T-helper 9 cell (primary cell): Measurements from ENCODE around the gene SZRD1.

Experiments
- DNase-seq: peaks from one replicate; pipeline ENCODE4 v3.0.0-alpha.2; 2020

Gene SZRD1

GRCh38 chr1:16441282-16441665, 74.2 kb downstream of the SZRD1 start:
- no peak for DNase-seq

- DNase-seq: no peak
These were observed 75.2 kb downstream of the SZRD1 start for GRCh38 chr1:16442265-16442664.

GRCh38 chr1:16442941-16443340, 75.9 kb downstream of the SZRD1 start:
- DNase-seq: no peak

GRCh38 chr1:16443975-16444770, 77.1 kb downstream of the SZRD1 start:
- no peak for DNase-seq

- no peak for DNase-seq
These were observed 78.0 kb downstream of the SZRD1 start for GRCh38 chr1:16445052-16445451.

- DNase-seq: no peak
These were observed 79.1 kb downstream of the SZRD1 start for GRCh38 chr1:16446116-16446515.

- DNase-seq: no peak
These were observed 80.6 kb downstream of the SZRD1 start for GRCh38 chr1:16447641-16448040.
